Activated CD8-positive, alpha-beta T cell treated with anti-CD3 and anti-CD28 coated beads for 36 hours (primary cell): ENCODE results near the gene SLC26A2. TPM values are rescaled to one million over a fixed set of nuclear protein-coding genes. Genes with fewer than 3 reads are reported as not detected.

Experiments
- ATAC-seq: fragments of 200-7000 bp; cut with Tn5 transposase; one replicate; pipeline ENCODE4 v1.10.0; 2021; ENCODE audit warnings: mild to moderate bottlenecking, moderate library complexity
- CTCF ChIA-PET: fragments of 350-600 bp; sonication (Branson Sonifier 250); formaldehyde crosslinking; loops from one replicate; lab custom pipeline; 2021; ENCODE audit warnings: antibody characterized with exemption; lab: Charles Lee
- POLR2A ChIA-PET: fragments of 350-600 bp; sonication (Branson Sonifier 250); formaldehyde crosslinking; loops from one replicate; lab custom pipeline; 2021; ENCODE audit warnings: antibody characterized with exemption; lab: Charles Lee
- DNase-seq: peaks from one replicate; pipeline ENCODE4 v3.0.0-alpha.2; 2020
- H3K27ac Mint-ChIP-seq: one replicate; pipeline ENCODE4 v1.8.0; 2021; ENCODE audit warnings: mild to moderate bottlenecking, mixed read lengths
- H3K27me3 Mint-ChIP-seq: one replicate; pipeline ENCODE4 v1.8.0; 2021; ENCODE audit warnings: mixed read lengths
- H3K36me3 Mint-ChIP-seq: one replicate; pipeline ENCODE4 v1.8.0; 2021; ENCODE audit warnings: low read depth, mixed read lengths
- H3K4me1 Mint-ChIP-seq: one replicate; pipeline ENCODE4 v1.8.0; 2021; ENCODE audit warnings: low read depth, mixed read lengths
- H3K4me3 Mint-ChIP-seq: one replicate; pipeline ENCODE4 v1.8.0; 2021; ENCODE audit warnings: mild to moderate bottlenecking, moderate library complexity, mixed read lengths
- H3K9me3 Mint-ChIP-seq: one replicate; pipeline ENCODE4 v1.8.0; 2021; ENCODE audit warnings: mixed read lengths
- CTCF ChIP-seq: fragments of 200-600 bp; IDR thresholded peaks from one replicate; pipeline ENCODE4 v1.8.0; 2022; ENCODE audit warnings: antibody characterized with exemption, mild to moderate bottlenecking
- intact Hi-C: fragments of 100-400 bp; cut with micrococcal nuclease; formaldehyde crosslinking; loops from one replicate; pipeline ENCODE4 v1.10.0; 2022
- total RNA-seq, 2 experiments: library from RNA; stranded (reverse); gene quantifications; one replicate each; pipeline ENCODE4 v1.2.3, GENCODE V29; 2021

Gene SLC26A2
- total RNA-seq, 2 experiments from 2014 or later: 5.0 to 5.3 TPM

- peaks cover 16% of the 10 kb centered on the region for H3K4me1 Mint-ChIP-seq
- H3K27ac Mint-ChIP-seq: no peak overlapping the region
- no peaks in the 10 kb centered on the region for H3K27me3 Mint-ChIP-seq
- no peak for TF ChIP-seq CTCF
- DNase-seq (no peak), ATAC-seq (no peak)
- intact Hi-C loops: loop anchor here (10.0 kb wide), 1 partner anchor 332 kb away; no protein-coding TSS in a partner anchor
- CTCF ChIA-PET: interaction anchor here (0.7 to 3.1 kb wide), 5 partner anchors 9 to 133 kb away, joined by 3 to 12 read pairs (median 4); no protein-coding TSS in a partner anchor
- H3K36me3 Mint-ChIP-seq: peaks cover 6% of the 10 kb centered on the region
- POLR2A ChIA-PET: no interaction called here
- no peaks in the 10 kb centered on the region for H3K9me3 Mint-ChIP-seq
- H3K4me3 Mint-ChIP-seq: no peak overlapping the region
These were observed 6.4 kb downstream of the SLC26A2 start for GRCh38 chr5:149966946-149967345.

- peaks cover 7% of the 10 kb centered on the region for H3K4me1 Mint-ChIP-seq
- CTCF ChIA-PET: interaction anchor here (3.1 to 4.2 kb wide), 2 partner anchors 9 to 22 kb away, joined by 12 to 34 read pairs; partner anchors contain the start of gene SLC26A2
- no peak overlapping the region for H3K4me3 Mint-ChIP-seq
- ATAC-seq (no peak), DNase-seq (no peak)
- no peaks in the 10 kb centered on the region for H3K27me3 Mint-ChIP-seq
- no peaks in the 10 kb centered on the region for H3K9me3 Mint-ChIP-seq
- no peaks in the 10 kb centered on the region for H3K36me3 Mint-ChIP-seq
- no peak for TF ChIP-seq CTCF
- no peak overlapping the region for H3K27ac Mint-ChIP-seq
- POLR2A ChIA-PET: interaction anchor here (1.1 kb wide), 1 partner anchor 9 kb away, joined by 4 read pairs; the partner anchor contains the start of gene SLC26A2
- intact Hi-C loops: loop anchor here (10.0 kb wide), 1 partner anchor 335 kb away; no protein-coding TSS in a partner anchor
These were observed 8.8 kb downstream of the SLC26A2 start for GRCh38 chr5:149969181-149969930.

- Mint-ChIP-seq H3K9me3 (no peaks in the 10 kb centered on the region), H3K27ac (no peak overlapping the region), H3K4me1 (peaks cover 8% of the 10 kb centered on the region), H3K4me3 (no peak overlapping the region), H3K36me3 (peaks cover 13% of the 10 kb centered on the region), H3K27me3 (no peaks in the 10 kb centered on the region)
- TF ChIP-seq CTCF: no peak
- POLR2A ChIA-PET: interaction anchor here (0.7 kb wide), 1 partner anchor 1443 kb away, joined by 3 read pairs; no protein-coding TSS in a partner anchor
- intact Hi-C loops: no loop called here
- CTCF ChIA-PET: interaction anchor here (1.0 to 2.8 kb wide), 4 partner anchors 15 to 141 kb away, joined by 3 to 10 read pairs (median 6); no protein-coding TSS in a partner anchor
- no peak for ATAC-seq
- DNase-seq: no peak
These were observed 14.9 kb downstream of the SLC26A2 start for GRCh38 chr5:149975409-149975808.

GRCh38 chr5:149979896-149980295, 19.3 kb downstream of the SLC26A2 start:
- Mint-ChIP-seq H3K27me3 (no peaks in the 10 kb centered on the region), H3K9me3 (no peaks in the 10 kb centered on the region), H3K4me1 (peaks cover 4% of the 10 kb centered on the region), H3K36me3 (peaks cover 14% of the 10 kb centered on the region), H3K27ac (no peak overlapping the region), H3K4me3 (no peak overlapping the region)
- TF ChIP-seq CTCF: no peak
- ATAC-seq: no peak
- no peak for DNase-seq
- intact Hi-C loops: no loop called here
- POLR2A ChIA-PET: no interaction called here
- CTCF ChIA-PET: interaction anchor here (1.0 to 3.0 kb wide), 4 partner anchors 11 to 146 kb away, joined by 3 to 18 read pairs (median 6); no protein-coding TSS in a partner anchor

- Mint-ChIP-seq H3K9me3 (no peaks in the 10 kb centered on the region), H3K36me3 (peaks cover 12% of the 10 kb centered on the region), H3K4me3 (no peak overlapping the region), H3K27ac (no peak overlapping the region), H3K4me1 (no peaks in the 10 kb centered on the region), H3K27me3 (no peaks in the 10 kb centered on the region)
- no peak for TF ChIP-seq CTCF
- ChIA-PET POLR2A (interaction anchor here (0.7 kb wide), 1 partner anchor 19 kb away, joined by 3 read pairs; the partner anchor contains the start of gene TIGD6), CTCF (interaction anchor here (1.4 to 2.6 kb wide), 2 partner anchors 10 to 128 kb away, joined by 3 to 18 read pairs; no protein-coding TSS in a partner anchor)
- no peak for ATAC-seq
- DNase-seq: no peak
- intact Hi-C loops: no loop called here
These were observed 20.6 kb downstream of the SLC26A2 start for GRCh38 chr5:149981206-149981605.
